Measurements from ENCODE around the gene NUP133.
"Not testable (repeated sequence)": the region's sequence is repeated elsewhere in the genome, so short reads cannot be mapped to it uniquely, and the experiment has no call there.

Gene NUP133

GRCh38 chr1:229448354-229448753 is 59.8 kb downstream of the NUP133 start:
- no peak for FAIRE-seq

GRCh38 chr1:229447809-229448252 is 60.3 kb downstream of the NUP133 start:
- FAIRE-seq: no peak

- FAIRE-seq: no peak
Observed at GRCh38 chr1:229445828-229446227, 62.3 kb downstream of the NUP133 start.

GRCh38 chr1:229440851-229441537 is 67.1 kb downstream of the NUP133 start:
- FAIRE-seq: no peak

- no peak for FAIRE-seq
Observed at GRCh38 chr1:229438021-229438420, 70.1 kb downstream of the NUP133 start.

- FAIRE-seq: no peak
Observed at GRCh38 chr1:229437443-229437842, 70.7 kb downstream of the NUP133 start.

- FAIRE-seq: no peak
Observed at GRCh38 chr1:229436201-229436600, 71.9 kb downstream of the NUP133 start.

GRCh38 chr1:229434641-229435051 is 73.5 kb downstream of the NUP133 start:
- no peak for FAIRE-seq

GRCh38 chr1:229434005-229434640 is 74.0 kb downstream of the NUP133 start, which contains the start of gene ACTA1:
Gene ACTA1 (minus strand): TSS chr1:229434094. CDS start chr1:229433115, 979 bp downstream.
- FAIRE-seq: no peak

- no peak for FAIRE-seq
Observed at GRCh38 chr1:229433364-229434004, 74.7 kb downstream of the NUP133 start.

GRCh38 chr1:229432905-229433304 is 75.2 kb downstream of the NUP133 start:
- FAIRE-seq: no peak

- FAIRE-seq: no peak
Observed at GRCh38 chr1:229432116-229432461, 76.1 kb downstream of the NUP133 start.

- FAIRE-seq: no peak
Observed at GRCh38 chr1:229431284-229432115, 76.6 kb downstream of the NUP133 start.

- FAIRE-seq: no peak
Observed at GRCh38 chr1:229430761-229431283, 77.3 kb downstream of the NUP133 start.

- no peak for FAIRE-seq
Observed at GRCh38 chr1:229428256-229428655, 79.9 kb downstream of the NUP133 start.

- no peak for FAIRE-seq
Observed at GRCh38 chr1:229427572-229427971, 80.6 kb downstream of the NUP133 start.

GRCh38 chr1:229425564-229426159 is 82.5 kb downstream of the NUP133 start:
- FAIRE-seq: no peak

GRCh38 chr1:229420765-229421164 is 87.4 kb downstream of the NUP133 start:
- FAIRE-seq: no peak

GRCh38 chr1:229420224-229420623 is 87.9 kb downstream of the NUP133 start:
- no peak for FAIRE-seq

GRCh38 chr1:229418586-229418985 is 89.6 kb downstream of the NUP133 start:
- FAIRE-seq: not testable (repeated sequence)

- not testable (repeated sequence) for FAIRE-seq
Observed at GRCh38 chr1:229412810-229413209, 95.3 kb downstream of the NUP133 start.

GRCh38 chr1:229412056-229412455 is 96.1 kb downstream of the NUP133 start:
- FAIRE-seq: no peak
